PC-3 (cell line): ENCODE results near the gene CRYZL1.

Experiments used
- EZH2 ChIP-seq: fragments of 300-600 bp; sonication (generic); IDR thresholded peaks from one replicate; pipeline ENCODE4 v1.6.1; 2017; ENCODE audit warnings: antibody characterized with exemption, mild to moderate bottlenecking, low read length; ENCODE audit not compliant: unreplicated experiment
- EZH2phosphoT487 ChIP-seq: fragments of 300-600 bp; sonication (generic); IDR thresholded peaks from 2 replicates; pipeline ENCODE4 v1.6.1; 2018; ENCODE audit warnings: mild to moderate bottlenecking, antibody characterized with exemption, low read length, borderline replicate concordance
- TF ChIP-seq, protein P1 (sequence below): fragments of 300-600 bp; sonication (generic); conservative IDR thresholded peaks from 2 replicates; pipeline ENCODE4 v1.5.1; 2017; ENCODE audit warnings: antibody characterized with exemption, low read depth, mild to moderate bottlenecking, low read length

DNA sequence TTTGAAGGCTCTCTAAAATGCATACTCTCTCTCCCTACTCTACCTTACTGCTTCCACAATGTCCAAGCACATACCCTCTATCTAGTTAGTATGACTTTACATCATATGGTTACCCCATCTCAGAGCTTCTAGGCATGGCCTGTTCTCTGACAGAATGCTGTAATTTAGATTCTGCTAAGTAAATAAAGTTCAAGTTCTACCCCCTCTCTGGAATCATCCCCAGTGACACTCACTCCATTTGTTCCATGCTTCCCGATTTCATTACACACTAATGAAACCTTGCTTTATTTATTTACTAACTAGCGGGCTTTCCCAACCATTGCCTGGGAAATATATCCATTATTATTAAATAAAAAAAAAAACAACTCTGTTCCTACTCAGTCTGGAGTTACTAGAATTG, 7.3 kb downstream of the CRYZL1 start:
- TF ChIP-seq, protein P1, sequence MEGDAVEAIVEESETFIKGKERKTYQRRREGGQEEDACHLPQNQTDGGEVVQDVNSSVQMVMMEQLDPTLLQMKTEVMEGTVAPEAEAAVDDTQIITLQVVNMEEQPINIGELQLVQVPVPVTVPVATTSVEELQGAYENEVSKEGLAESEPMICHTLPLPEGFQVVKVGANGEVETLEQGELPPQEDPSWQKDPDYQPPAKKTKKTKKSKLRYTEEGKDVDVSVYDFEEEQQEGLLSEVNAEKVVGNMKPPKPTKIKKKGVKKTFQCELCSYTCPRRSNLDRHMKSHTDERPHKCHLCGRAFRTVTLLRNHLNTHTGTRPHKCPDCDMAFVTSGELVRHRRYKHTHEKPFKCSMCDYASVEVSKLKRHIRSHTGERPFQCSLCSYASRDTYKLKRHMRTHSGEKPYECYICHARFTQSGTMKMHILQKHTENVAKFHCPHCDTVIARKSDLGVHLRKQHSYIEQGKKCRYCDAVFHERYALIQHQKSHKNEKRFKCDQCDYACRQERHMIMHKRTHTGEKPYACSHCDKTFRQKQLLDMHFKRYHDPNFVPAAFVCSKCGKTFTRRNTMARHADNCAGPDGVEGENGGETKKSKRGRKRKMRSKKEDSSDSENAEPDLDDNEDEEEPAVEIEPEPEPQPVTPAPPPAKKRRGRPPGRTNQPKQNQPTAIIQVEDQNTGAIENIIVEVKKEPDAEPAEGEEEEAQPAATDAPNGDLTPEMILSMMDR: no peak
- TF ChIP-seq EZH2phosphoT487 (no peak), EZH2 (no peak)
